ENCODE results near the gene TMSB15C.

GRCh38 chrX:104045642-104046041, 30.4 kb downstream of the TMSB15C start:
- TF ChIP-seq CTCF (optimal IDR thresholded peaks at IDR 0.05 in 1 of 3, IDR thresholded peaks at IDR 0.05 in 1 of 3, conservative IDR thresholded peaks at IDR 0.05 in 1 of 3; ENCODE audit: extremely low read depth in 1 of 3, insufficient read depth in 2 of 3, low read length in 3 of 3) = no peak
- TF ChIP-seq EZH2 (IDR thresholded peaks at IDR 0.05; ENCODE audit: low read length) = no peak
